ENCODE results near the gene GRIN2D. TPM values are rescaled to one million over a fixed set of nuclear protein-coding genes. Genes with fewer than 3 reads are reported as not detected.

GRIN2D gene
- total RNA-seq, 2 donors from 2014 or later: 0.73 to 1.8 TPM

DNA sequence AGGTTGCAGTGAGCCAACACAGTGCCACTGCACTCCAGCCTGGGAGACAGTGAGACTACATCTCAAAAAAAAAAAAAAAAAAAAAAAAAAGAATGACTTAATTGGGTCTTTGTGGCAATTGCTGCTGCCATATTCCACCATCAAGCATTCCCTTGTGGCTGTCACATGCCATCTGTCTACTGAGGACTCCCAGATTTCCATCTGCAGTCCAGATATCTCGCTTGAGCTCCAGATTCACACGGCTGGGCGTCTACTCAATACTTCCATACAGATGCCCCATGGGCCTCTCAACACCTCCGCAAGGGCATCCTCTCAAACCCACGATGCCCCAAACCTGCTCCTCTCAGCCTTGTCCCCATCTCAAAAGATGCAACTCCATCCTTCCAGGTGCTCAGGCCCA lies 42.6 kb upstream of the GRIN2D start:
- no peak for DNase-seq (ENCODE audit: low spot score)
- intact Hi-C loops (cut with DNase I): no loop called here
- TF ChIP-seq POLR2AphosphoS5 (IDR thresholded peaks at IDR 0.05): no peak
- TF ChIP-seq, protein P1, sequence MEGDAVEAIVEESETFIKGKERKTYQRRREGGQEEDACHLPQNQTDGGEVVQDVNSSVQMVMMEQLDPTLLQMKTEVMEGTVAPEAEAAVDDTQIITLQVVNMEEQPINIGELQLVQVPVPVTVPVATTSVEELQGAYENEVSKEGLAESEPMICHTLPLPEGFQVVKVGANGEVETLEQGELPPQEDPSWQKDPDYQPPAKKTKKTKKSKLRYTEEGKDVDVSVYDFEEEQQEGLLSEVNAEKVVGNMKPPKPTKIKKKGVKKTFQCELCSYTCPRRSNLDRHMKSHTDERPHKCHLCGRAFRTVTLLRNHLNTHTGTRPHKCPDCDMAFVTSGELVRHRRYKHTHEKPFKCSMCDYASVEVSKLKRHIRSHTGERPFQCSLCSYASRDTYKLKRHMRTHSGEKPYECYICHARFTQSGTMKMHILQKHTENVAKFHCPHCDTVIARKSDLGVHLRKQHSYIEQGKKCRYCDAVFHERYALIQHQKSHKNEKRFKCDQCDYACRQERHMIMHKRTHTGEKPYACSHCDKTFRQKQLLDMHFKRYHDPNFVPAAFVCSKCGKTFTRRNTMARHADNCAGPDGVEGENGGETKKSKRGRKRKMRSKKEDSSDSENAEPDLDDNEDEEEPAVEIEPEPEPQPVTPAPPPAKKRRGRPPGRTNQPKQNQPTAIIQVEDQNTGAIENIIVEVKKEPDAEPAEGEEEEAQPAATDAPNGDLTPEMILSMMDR (IDR thresholded peaks at IDR 0.05): no peak
- no peak for TF ChIP-seq POLR2A (IDR thresholded peaks at IDR 0.05)
- Histone ChIP-seq H3K36me3 (no peaks in the 10 kb centered on the region), H3K4me1 (replicated peaks) (no peaks in the 10 kb centered on the region), H3K27ac (no peak overlapping the region), H3K9me3 (no peaks in the 10 kb centered on the region), H3K27me3 (replicated peaks; ENCODE audit: insufficient read depth) (no peaks in the 10 kb centered on the region), H3K4me3 (no peak overlapping the region)
- 96% methylated on average over 5 of the region's 5 CpGs for WGBS

DNA sequence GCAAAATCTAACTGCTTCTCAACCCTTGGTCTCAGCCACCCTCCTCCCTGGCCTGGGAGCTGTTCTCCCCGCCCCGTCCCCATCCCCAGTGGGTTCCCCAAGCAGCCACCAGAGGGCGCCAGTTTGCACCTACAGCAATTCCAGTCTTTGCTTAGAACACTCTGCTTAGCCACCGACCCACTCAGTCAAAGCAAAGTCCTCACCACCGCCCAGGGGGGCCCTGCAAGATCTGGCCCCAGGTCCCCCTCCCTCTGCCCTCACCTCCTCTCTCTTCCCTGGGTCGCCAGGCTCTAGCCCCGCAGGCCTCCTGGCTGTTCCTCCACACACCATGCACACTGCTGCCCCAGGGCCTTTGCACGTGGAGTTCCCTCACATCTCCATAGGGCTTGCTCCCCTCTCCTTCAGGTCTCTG lies 42.1 kb upstream of the GRIN2D start:
- 49% methylated on average over 8 of the region's 8 CpGs for WGBS
- no peaks in the 10 kb centered on the region for H3K4me1 ChIP-seq (replicated peaks)
- intact Hi-C loops (cut with DNase I): no loop called here
- no peak overlapping the region for H3K27ac ChIP-seq
- no peak overlapping the region for H3K4me3 ChIP-seq
- no peaks in the 10 kb centered on the region for H3K36me3 ChIP-seq
- H3K27me3 ChIP-seq (replicated peaks; ENCODE audit: insufficient read depth): no peaks in the 10 kb centered on the region
- no peaks in the 10 kb centered on the region for H3K9me3 ChIP-seq
- TF ChIP-seq POLR2AphosphoS5 (IDR thresholded peaks at IDR 0.05): peak; percentile 16
- no peak for TF ChIP-seq POLR2A (IDR thresholded peaks at IDR 0.05)
- TF ChIP-seq, protein P1 (IDR thresholded peaks at IDR 0.05): peak; percentile 30 to 68 (median 58)
- DNase-seq (ENCODE audit: low spot score): peak; percentile 48

DNA sequence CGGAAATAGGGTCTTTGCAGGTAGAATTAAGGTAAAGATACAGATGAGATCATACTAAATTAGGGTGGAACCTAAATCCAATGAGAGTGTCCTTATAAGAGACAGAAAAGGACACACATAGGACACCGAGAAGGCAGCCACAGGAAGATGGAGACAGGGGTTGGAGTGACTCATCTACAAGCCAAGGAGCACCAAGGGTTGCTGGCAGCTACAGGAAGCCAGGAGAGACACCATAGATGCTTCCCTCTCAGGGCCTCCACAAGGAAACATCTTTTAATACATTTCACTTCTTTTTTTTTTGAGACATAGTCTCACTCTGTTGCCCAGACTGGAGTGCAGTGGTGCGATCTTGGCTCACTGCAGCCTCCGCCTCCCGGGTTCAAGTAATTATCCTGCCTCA lies 39.8 kb upstream of the GRIN2D start:
- Histone ChIP-seq H3K9me3 (no peaks in the 10 kb centered on the region), H3K4me1 (replicated peaks) (no peaks in the 10 kb centered on the region), H3K36me3 (no peaks in the 10 kb centered on the region), H3K27me3 (replicated peaks; ENCODE audit: insufficient read depth) (no peaks in the 10 kb centered on the region), H3K27ac (no peak overlapping the region), H3K4me3 (no peak overlapping the region)
- DNase-seq (ENCODE audit: low spot score): no peak
- WGBS: 88% methylated on average over 5 of the region's 5 CpGs
- intact Hi-C loops (cut with DNase I): no loop called here
- no peak for TF ChIP-seq POLR2AphosphoS5 (IDR thresholded peaks at IDR 0.05)
- TF ChIP-seq POLR2A (IDR thresholded peaks at IDR 0.05): no peak
- TF ChIP-seq, protein P1 (IDR thresholded peaks at IDR 0.05): no peak

DNA sequence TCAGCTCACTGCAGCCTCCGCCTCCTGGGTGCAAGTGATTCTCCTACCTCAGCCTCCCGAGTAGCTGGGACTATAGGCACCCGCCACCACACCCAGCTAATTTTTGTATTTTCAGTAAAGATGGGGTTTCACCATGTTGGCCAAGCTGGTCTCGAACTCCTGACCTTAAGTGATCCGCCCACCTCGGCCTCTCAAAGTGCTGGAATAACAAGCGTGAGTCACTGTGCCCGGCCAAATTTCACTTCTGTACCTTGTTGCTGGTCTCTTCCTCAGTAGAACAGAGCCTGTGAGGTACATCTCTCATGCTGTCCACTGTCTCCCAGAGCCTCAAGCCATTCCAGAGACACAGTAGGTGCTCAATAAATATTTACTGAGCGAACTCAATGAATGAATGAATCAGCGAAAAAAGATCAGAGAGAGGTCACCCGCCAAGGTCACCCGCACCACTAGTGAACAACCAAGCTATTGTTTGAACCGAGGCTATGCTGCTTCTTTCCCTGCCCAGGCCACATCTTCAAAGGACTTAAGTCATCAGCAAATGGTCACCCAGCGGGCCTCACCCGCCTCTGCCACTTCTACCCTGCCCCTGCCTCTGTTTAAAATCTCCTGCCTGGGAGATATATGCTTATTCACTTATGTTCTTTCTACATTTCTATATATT lies 39.0 kb upstream of the GRIN2D start:
- H3K27me3 ChIP-seq (replicated peaks; ENCODE audit: insufficient read depth): no peaks in the 10 kb centered on the region
- TF ChIP-seq, protein P1 (IDR thresholded peaks at IDR 0.05): no peak
- TF ChIP-seq POLR2AphosphoS5 (IDR thresholded peaks at IDR 0.05) (no peak), POLR2A (IDR thresholded peaks at IDR 0.05) (no peak)
- 86% methylated on average over 15 of the region's 15 CpGs for WGBS
- no peaks in the 10 kb centered on the region for H3K4me1 ChIP-seq (replicated peaks)
- no peaks in the 10 kb centered on the region for H3K9me3 ChIP-seq
- no peak overlapping the region for H3K4me3 ChIP-seq
- DNase-seq (ENCODE audit: low spot score): no peak
- intact Hi-C loops (cut with DNase I): no loop called here
- no peaks in the 10 kb centered on the region for H3K36me3 ChIP-seq
- H3K27ac ChIP-seq: no peak overlapping the region

DNA sequence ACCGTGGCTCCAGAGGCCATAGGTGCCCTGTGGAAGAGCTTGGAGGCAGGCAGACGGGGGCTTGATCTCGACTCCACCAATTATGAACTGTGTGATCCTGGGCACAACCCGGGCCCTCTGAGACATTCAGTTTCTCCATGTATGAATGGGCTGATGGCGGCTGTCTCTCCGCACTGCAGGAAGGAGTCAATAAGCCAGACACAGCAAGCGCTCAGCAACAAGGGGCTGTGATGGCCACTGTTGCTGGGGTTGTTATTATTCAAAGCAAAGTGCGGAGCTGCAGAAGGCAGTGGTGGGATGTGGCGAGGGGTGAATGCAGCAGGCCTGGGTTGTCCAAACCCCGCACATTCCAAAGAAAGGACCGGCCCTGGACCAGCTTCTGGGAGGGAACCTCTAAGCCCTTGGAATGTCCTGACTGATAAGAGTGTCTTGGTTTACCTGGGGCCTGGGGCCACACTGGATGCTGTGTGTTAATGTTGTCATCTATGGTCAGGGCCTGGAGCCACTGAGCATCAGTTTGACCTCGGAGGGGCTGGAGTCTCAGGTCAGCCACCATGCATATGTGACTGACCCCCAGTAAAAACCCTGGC lies 38.0 kb upstream of the GRIN2D start:
- Histone ChIP-seq H3K9me3 (no peaks in the 10 kb centered on the region), H3K36me3 (no peaks in the 10 kb centered on the region), H3K27me3 (replicated peaks; ENCODE audit: insufficient read depth) (no peaks in the 10 kb centered on the region), H3K4me1 (replicated peaks) (no peaks in the 10 kb centered on the region), H3K4me3 (no peak overlapping the region), H3K27ac (no peak overlapping the region)
- DNase-seq (ENCODE audit: low spot score): no peak
- 86% methylated on average over 12 of the region's 12 CpGs for WGBS
- intact Hi-C loops (cut with DNase I): no loop called here
- TF ChIP-seq, protein P1 (IDR thresholded peaks at IDR 0.05): no peak
- TF ChIP-seq POLR2A (IDR thresholded peaks at IDR 0.05) (no peak), POLR2AphosphoS5 (IDR thresholded peaks at IDR 0.05) (no peak)
